HG03060 (cell line): ENCODE results near the gene NFKBIL1.
A peak's percentile ranks its signal among the peaks of the same experiment; 100 is the strongest.

ENCODE experiments used
- ATAC-seq: cut with Tn5 transposase; IDR thresholded peaks from one replicate; pipeline ENCODE4 v1.9.1; 2021; ENCODE audit warnings: low read depth, moderate number of reproducible peaks; ENCODE audit not compliant: unreplicated experiment

NFKBIL1 gene

DNA sequence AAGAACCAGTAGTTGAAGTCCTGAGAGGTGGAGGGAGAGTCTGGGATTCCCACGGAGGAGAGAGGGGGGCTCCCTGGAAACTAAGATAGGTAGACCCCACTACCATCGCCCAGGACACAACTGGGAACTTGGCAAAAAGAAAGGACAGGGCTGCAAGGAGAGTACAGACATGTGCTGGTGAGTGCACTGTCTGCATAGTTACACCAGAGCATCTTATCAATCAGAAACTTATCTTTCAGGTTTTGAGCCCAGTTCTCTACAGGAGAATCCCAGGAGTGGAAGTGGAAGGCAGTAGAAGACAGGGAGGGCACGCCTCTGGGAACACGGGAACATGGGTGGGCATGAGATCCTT, 12.2 kb downstream of the NFKBIL1 start:
- no peak for ATAC-seq

DNA sequence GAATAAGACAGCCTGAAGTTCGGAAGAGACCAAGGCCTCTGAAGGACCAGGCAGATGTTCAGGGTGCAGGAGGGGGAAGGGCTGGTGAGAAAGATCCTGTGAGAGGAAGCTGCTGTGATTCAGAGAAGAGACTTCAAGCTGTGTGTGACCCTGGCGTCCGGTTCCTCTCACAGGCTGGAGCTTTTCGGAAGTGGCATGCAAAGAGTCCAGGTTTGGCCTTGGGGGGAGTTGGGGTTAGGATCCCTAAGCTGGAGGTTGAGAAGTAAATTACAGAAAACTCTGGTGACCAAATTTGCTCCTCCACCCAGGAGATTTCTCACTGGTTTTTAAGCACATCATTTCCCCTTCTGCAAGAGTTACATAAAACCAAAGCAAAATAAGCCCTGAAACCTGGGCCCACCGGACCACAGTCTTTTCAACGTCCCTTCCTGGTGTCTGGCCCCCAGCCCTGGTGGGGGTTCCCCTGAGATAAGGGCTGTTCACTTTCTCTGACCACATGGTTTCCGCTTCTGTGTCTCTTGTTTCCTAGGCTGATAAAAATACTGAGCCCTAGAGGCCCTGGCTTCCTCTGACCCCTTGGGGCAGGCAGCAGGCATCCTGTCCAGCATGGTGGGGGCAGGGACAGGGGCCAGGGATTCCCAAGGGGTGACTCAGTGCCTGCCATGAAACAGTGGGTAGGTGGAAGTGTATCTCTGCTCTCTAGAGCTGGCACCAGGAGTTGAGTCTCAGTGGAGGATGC, 12.7 kb downstream of the NFKBIL1 start:
- ATAC-seq, result peak; percentile 49

DNA sequence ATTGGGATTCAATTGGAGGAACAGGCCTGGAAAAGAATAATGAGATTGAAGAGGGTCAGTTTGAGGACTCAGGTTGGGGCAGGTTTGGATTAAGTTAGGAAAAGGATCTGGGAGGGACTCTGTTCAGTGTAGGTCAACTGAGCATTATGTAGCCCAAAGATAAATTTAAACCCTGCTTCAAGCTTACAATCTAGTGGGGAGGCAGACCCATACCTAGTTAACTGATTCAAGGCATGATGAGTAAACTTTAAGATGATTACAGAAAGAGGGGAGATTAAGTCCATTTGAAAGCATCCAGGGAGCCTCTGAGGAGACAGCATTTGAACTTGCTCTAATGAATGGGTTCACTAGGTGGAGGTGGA, 13.3 kb downstream of the NFKBIL1 start:
- no peak for ATAC-seq

DNA sequence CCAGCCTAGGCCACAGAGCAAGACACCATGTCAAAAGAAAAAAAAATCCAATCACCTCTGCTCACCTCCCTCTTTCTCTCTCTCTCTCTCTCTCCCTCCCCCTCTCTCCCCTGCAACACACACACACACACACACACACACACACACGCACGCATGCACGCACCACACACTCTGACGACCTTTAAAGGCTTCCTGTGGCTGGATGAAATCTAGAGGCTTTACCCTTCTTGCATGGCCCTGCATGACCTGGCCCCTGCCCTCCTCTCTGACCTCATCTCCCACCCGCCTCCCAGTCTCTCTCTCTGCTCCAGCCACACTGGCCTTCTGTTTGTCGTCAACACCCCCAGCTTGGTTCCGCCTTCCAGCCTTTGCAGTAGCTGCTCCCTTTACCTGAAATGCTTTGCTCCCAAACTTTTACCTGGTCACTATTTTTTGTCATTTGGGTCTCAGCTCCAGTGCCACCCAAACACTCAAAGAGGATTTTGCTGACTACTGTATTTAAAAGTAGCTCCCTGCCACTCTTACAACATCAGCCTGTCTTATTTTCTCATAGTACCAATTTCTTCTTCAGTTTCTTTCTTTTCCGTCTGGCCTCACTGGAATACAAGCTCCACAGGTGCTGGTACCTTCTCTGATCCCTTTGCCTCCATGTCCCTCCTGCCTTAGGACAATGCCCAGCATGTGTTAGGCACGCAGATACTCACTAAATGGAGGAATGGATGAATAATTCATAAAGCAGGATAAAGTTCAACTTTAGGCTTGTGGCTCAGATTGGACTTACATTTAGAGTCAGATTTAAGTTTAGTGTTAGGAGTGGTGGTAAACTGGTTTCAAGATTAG, 20.3 kb downstream of the NFKBIL1 start:
- ATAC-seq, result no peak

DNA sequence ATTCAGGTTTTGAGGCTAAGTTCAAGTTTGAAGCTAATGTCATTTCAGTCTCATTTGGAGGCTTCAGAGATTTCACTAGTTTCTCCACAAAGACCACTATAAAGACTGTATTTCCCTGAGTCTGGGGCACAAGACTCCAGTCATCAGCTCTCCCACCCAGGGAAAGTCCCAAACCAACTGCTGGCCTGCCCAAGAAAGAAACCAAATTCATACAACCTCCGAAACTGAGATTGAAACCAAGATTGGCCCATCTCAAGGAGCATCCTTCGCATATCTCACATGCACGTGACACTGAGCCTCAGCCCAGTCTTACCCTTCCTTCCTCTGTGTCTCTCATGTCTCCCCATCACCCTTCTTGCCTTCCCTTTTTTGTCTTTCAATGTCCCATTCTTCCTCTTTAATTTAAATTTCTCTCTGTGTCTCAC, 21.1 kb downstream of the NFKBIL1 start:
- ATAC-seq, result peak; percentile 62

DNA sequence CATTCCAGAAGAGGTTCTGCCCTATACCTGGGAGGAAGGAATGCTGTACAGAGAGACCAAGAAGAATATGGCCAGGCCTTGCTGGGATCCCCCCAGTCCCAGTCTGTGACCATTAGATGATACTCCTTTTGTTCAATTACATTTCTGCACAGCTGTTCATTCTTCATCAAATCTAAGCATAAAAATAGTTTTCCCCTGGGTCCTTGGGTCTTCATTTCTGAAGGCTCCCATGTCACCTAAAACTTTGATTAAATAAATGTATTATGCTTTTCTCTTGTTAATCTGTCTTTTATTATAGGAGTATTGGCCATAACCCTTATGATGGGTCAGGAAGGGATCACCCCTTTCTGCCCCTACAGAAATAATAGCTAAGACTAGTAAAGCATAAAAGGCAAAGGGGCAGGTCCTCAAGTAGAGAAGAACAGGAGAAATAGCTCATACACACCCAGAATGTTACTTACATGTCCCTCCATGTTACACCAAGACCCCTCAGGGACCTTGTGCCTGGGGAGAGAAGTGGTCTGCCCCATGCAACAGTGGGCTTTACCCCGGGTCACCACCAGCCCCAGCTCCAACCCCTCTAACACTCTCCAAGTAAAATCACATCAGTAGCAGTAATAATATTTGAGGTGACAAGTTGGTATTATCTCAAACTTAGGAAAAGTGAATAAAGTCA, 22.6 kb downstream of the NFKBIL1 start:
- no peak for ATAC-seq

DNA sequence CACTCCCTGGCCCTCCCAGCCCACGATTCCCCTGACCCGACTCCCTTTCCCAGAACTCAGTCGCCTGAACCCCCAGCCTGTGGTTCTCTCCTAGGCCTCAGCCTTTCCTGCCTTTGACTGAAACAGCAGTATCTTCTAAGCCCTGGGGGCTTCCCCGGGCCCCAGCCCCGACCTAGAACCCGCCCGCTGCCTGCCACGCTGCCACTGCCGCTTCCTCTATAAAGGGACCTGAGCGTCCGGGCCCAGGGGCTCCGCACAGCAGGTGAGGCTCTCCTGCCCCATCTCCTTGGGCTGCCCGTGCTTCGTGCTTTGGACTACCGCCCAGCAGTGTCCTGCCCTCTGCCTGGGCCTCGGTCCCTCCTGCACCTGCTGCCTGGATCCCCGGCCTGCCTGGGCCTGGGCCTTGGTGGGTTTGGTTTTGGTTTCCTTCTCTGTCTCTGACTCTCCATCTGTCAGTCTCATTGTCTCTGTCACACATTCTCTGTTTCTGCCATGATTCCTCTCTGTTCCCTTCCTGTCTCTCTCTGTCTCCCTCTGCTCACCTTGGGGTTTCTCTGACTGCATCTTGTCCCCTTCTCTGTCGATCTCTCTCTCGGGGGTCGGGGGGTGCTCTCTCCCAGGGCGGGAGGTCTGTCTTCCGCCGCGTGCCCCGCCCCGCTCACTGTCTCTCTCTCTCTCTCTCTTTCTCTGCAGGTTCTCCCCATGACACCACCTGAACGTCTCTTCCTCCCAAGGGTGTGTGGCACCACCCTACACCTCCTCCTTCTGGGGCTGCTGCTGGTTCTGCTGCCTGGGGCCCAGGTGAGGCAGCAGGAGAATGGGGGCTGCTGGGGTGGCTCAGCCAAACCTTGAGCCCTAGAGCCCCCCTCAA, 24.9 kb downstream of the NFKBIL1 start, which contains the start of gene LTA:
Gene LTA (plus strand): TSS at position 249 of the 871 bp plus-strand sequence. CDS start 454 bp downstream, at position 703.
- no peak for ATAC-seq

DNA sequence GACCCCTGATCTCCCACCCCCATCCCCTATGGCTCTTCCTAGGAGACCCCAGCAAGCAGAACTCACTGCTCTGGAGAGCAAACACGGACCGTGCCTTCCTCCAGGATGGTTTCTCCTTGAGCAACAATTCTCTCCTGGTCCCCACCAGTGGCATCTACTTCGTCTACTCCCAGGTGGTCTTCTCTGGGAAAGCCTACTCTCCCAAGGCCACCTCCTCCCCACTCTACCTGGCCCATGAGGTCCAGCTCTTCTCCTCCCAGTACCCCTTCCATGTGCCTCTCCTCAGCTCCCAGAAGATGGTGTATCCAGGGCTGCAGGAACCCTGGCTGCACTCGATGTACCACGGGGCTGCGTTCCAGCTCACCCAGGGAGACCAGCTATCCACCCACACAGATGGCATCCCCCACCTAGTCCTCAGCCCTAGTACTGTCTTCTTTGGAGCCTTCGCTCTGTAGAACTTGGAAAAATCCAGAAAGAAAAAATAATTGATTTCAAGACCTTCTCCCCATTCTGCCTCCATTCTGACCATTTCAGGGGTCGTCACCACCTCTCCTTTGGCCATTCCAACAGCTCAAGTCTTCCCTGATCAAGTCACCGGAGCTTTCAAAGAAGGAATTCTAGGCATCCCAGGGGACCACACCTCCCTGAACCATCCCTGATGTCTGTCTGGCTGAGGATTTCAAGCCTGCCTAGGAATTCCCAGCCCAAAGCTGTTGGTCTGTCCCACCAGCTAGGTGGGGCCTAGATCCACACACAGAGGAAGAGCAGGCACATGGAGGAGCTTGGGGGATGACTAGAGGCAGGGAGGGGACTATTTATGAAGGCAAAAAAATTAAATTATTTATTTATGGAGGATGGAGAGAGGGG, 26.1 kb downstream of the NFKBIL1 start:
- ATAC-seq, result no peak

DNA sequence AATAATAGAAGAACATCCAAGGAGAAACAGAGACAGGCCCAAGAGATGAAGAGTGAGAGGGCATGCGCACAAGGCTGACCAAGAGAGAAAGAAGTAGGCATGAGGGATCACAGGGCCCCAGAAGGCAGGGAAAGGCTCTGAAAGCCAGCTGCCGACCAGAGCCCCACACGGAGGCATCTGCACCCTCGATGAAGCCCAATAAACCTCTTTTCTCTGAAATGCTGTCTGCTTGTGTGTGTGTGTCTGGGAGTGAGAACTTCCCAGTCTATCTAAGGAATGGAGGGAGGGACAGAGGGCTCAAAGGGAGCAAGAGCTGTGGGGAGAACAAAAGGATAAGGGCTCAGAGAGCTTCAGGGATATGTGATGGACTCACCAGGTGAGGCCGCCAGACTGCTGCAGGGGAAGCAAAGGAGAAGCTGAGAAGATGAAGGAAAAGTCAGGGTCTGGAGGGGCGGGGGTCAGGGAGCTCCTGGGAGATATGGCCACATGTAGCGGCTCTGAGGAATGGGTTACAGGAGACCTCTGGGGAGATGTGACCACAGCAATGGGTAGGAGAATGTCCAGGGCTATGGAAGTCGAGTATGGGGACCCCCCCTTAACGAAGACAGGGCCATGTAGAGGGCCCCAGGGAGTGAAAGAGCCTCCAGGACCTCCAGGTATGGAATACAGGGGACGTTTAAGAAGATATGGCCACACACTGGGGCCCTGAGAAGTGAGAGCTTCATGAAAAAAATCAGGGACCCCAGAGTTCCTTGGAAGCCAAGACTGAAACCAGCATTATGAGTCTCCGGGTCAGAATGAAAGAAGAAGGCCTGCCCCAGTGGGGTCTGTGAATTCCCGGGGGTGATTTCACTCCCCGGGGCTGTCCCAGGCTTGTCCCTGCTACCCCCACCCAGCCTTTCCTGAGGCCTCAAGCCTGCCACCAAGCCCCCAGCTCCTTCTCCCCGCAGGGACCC, 27.0 kb downstream of the NFKBIL1 start:
- no peak for ATAC-seq

DNA sequence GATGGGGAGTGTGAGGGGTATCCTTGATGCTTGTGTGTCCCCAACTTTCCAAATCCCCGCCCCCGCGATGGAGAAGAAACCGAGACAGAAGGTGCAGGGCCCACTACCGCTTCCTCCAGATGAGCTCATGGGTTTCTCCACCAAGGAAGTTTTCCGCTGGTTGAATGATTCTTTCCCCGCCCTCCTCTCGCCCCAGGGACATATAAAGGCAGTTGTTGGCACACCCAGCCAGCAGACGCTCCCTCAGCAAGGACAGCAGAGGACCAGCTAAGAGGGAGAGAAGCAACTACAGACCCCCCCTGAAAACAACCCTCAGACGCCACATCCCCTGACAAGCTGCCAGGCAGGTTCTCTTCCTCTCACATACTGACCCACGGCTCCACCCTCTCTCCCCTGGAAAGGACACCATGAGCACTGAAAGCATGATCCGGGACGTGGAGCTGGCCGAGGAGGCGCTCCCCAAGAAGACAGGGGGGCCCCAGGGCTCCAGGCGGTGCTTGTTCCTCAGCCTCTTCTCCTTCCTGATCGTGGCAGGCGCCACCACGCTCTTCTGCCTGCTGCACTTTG, 28.0 kb downstream of the NFKBIL1 start, which contains the start of gene TNF:
Gene TNF (plus strand): TSS at position 231 of the 567 bp plus-strand sequence. CDS start 177 bp downstream, at position 408.
- no peak for ATAC-seq

DNA sequence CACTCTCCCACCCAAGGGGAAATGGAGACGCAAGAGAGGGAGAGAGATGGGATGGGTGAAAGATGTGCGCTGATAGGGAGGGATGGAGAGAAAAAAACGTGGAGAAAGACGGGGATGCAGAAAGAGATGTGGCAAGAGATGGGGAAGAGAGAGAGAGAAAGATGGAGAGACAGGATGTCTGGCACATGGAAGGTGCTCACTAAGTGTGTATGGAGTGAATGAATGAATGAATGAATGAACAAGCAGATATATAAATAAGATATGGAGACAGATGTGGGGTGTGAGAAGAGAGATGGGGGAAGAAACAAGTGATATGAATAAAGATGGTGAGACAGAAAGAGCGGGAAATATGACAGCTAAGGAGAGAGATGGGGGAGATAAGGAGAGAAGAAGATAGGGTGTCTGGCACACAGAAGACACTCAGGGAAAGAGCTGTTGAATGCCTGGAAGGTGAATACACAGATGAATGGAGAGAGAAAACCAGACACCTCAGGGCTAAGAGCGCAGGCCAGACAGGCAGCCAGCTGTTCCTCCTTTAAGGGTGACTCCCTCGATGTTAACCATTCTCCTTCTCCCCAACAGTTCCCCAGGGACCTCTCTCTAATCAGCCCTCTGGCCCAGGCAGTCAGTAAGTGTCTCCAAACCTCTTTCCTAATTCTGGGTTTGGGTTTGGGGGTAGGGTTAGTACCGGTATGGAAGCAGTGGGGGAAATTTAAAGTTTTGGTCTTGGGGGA, 28.7 kb downstream of the NFKBIL1 start:
- ATAC-seq, result no peak

DNA sequence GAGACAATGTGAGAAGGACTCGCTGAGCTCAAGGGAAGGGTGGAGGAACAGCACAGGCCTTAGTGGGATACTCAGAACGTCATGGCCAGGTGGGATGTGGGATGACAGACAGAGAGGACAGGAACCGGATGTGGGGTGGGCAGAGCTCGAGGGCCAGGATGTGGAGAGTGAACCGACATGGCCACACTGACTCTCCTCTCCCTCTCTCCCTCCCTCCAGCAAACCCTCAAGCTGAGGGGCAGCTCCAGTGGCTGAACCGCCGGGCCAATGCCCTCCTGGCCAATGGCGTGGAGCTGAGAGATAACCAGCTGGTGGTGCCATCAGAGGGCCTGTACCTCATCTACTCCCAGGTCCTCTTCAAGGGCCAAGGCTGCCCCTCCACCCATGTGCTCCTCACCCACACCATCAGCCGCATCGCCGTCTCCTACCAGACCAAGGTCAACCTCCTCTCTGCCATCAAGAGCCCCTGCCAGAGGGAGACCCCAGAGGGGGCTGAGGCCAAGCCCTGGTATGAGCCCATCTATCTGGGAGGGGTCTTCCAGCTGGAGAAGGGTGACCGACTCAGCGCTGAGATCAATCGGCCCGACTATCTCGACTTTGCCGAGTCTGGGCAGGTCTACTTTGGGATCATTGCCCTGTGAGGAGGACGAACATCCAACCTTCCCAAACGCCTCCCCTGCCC, 29.6 kb downstream of the NFKBIL1 start:
- ATAC-seq, result no peak

DNA sequence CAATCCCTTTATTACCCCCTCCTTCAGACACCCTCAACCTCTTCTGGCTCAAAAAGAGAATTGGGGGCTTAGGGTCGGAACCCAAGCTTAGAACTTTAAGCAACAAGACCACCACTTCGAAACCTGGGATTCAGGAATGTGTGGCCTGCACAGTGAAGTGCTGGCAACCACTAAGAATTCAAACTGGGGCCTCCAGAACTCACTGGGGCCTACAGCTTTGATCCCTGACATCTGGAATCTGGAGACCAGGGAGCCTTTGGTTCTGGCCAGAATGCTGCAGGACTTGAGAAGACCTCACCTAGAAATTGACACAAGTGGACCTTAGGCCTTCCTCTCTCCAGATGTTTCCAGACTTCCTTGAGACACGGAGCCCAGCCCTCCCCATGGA, 30.2 kb downstream of the NFKBIL1 start:
- no peak for ATAC-seq

DNA sequence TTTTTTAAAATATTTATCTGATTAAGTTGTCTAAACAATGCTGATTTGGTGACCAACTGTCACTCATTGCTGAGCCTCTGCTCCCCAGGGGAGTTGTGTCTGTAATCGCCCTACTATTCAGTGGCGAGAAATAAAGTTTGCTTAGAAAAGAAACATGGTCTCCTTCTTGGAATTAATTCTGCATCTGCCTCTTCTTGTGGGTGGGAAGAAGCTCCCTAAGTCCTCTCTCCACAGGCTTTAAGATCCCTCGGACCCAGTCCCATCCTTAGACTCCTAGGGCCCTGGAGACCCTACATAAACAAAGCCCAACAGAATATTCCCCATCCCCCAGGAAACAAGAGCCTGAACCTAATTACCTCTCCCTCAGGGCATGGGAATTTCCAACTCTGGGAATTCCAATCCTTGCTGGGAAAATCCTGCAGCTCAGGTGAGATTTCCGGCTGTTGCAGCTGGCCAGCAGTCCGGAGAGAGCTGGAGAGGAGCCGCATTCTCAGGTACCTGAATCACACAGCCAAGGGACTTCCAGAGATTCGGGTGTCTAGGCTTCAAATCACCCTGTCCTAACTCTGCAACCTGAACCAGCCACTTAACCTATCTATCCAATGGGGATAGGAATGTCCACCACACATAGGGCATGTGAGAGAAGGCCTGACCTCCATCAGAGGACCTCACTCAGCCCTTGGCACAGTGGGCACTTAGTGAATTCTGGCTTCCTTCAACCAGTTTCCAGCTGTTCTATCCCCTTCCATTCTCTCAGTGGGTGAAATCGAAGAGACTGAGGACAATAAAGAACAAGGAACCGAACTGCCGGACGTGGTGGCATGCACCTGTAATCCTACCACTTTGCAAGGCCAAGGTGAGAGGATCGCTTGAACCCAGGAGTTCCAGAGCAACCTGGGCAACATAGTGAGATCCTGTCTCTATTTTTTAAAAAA, 31.0 kb downstream of the NFKBIL1 start:
- ATAC-seq, result no peak

DNA sequence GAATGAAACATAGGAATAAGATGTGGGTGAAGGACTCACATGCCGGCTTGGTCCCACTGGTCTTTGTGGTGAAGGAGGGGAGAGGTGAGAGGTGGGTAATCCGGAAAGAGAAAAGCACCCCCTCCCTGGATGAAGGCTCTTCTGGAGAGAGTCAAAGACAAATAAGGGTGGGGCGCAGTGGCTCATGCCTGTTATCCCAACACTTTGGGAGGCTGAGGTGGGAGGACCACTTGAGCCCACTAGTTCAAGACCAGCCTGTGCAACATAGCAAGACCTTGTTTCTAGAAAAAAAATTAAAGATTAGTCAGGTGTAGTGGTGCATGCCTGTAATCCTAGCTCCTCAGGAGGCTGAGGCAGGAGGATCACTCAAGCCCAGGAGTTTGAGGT, 31.7 kb downstream of the NFKBIL1 start:
- no peak for ATAC-seq
